HepG2 (cell line): ENCODE results near the gene MEI1. TPM values are rescaled to one million over a fixed set of nuclear protein-coding genes. Genes with fewer than 3 reads are reported as not detected.

Experiments used
- ATAC-seq: fragments of 200-7000 bp; cut with Tn5 transposase; 3 replicates; pipeline ENCODE4 v1.9.1; 2020; ENCODE audit warnings: mild to moderate bottlenecking, moderate library complexity
- BruUV-seq: library from RNA; stranded (reverse); fragments of 400-500 nt; replicated peaks from 2 replicates; lab custom pipeline; 2021; lab: Mats Ljungman, UMichigan
- CTCF ChIA-PET: fragments of 300-600 bp; formaldehyde crosslinking; extraction: SDS; loops from one replicate; lab custom pipeline; 2021; ENCODE audit warnings: low total read pairs, inconsistent platforms, low intra/inter-chr PET ratio; lab: Yijun Ruan, JAX
- POLR2A ChIA-PET: fragments of 350-600 bp; sonication (Branson Sonifier 250); formaldehyde crosslinking; loops from one replicate; lab custom pipeline; 2020; ENCODE audit warnings: antibody characterized with exemption, inconsistent platforms; lab: Yijun Ruan, JAX
- DNase-seq: peaks from one replicate; pipeline ENCODE4 v3.0.0-alpha.2; 2015; ENCODE audit warnings: low spot score
- FAIRE-seq: peaks from 3 replicates; lab custom pipeline; 2011; peaks lifted over from hg19 to GRCh38; lab: Jason Lieb, UNC
- H2AFZ ChIP-seq: one replicate; pipeline ENCODE4 v1.6.1; 2011; ENCODE audit warnings: low read length, inconsistent platforms
- H3K27ac ChIP-seq: fragments of 300-600 bp; 3 replicates; pipeline ENCODE4 v1.8.0; 2011; ENCODE audit warnings: mixed run types, mild to moderate bottlenecking, mixed read lengths, low read length, inconsistent platforms; ENCODE audit not compliant: insufficient read depth; ENCODE audit errors: extremely low read length
- H3K27me3 ChIP-seq, 2 experiments: fragments of 200-600 bp in 1 of 2; 2 replicates in 1 of 2; 3 replicates in 1 of 2; pipeline versions ENCODE4 v1.6.0 to v1.8.0; 2011; ENCODE audit warnings: low read length in 2 of 2, mild to moderate bottlenecking in 2 of 2, moderate library complexity in 2 of 2, inconsistent platforms in 1 of 2; ENCODE audit not compliant: insufficient read depth in 2 of 2, control insufficient read depth in 1 of 2
- H3K36me3 ChIP-seq, 2 experiments: fragments of 200-600 bp in 1 of 2; replicated peaks in 1 of 2; 2 replicates in 1 of 2; 3 replicates in 1 of 2; pipeline versions ENCODE4 v1.5.1 to v1.8.0; 2011; ENCODE audit warnings: low read length in 2 of 2, inconsistent platforms in 1 of 2; ENCODE audit not compliant: insufficient read depth in 2 of 2, control insufficient read depth in 1 of 2
- H3K4me1 ChIP-seq: 2 replicates; pipeline ENCODE4 v1.5.1; 2012; ENCODE audit warnings: low read length, inconsistent platforms; ENCODE audit not compliant: insufficient read depth
- H3K4me2 ChIP-seq: 2 replicates; pipeline ENCODE4 v1.6.0; 2011; ENCODE audit warnings: low read depth, low read length, inconsistent platforms
- H3K4me3 ChIP-seq, 3 experiments: fragments of 200-600 bp in 1 of 3; sonication (generic), shearing (Covaris generic) in 1 of 3; replicated peaks in 1 of 3; 2 replicates each; pipeline ENCODE4 v1.5.1; 2011 to 2016; ENCODE audit warnings: low read length in 3 of 3, inconsistent platforms in 2 of 3, low read depth in 2 of 3, mild to moderate bottlenecking in 2 of 3, control low read depth in 1 of 3, mixed read lengths in 1 of 3; ENCODE audit not compliant: insufficient read depth in 1 of 3
- H3K79me2 ChIP-seq: one replicate; pipeline ENCODE4 v1.6.1; 2011; ENCODE audit warnings: low read length, inconsistent platforms; ENCODE audit not compliant: insufficient read depth
- H3K9ac ChIP-seq: 2 replicates; pipeline ENCODE4 v1.6.0; 2011; ENCODE audit warnings: mild to moderate bottlenecking, low read depth, low read length, inconsistent platforms; ENCODE audit not compliant: insufficient read depth
- H3K9me3 ChIP-seq: 2 replicates; pipeline ENCODE4 v1.5.1; 2012; ENCODE audit warnings: mild to moderate bottlenecking, low read length
- H4K20me1 ChIP-seq: 2 replicates; pipeline ENCODE4 v1.6.0; 2011; ENCODE audit warnings: inconsistent platforms, mild to moderate bottlenecking, low read length, moderate library complexity; ENCODE audit not compliant: insufficient read depth
- GATA4 ChIP-seq: sonication (generic); IDR thresholded peaks from 2 replicates; pipeline ENCODE4 v1.6.1; 2016; ENCODE audit warnings: antibody characterized with exemption, low read depth, borderline replicate concordance
- ZFY ChIP-seq: sonication (generic); formaldehyde crosslinking; IDR thresholded peaks from 2 replicates; pipeline ENCODE4 v1.4.0; 2020; ENCODE audit warnings: missing genetic modification reagents
- ZNF660 ChIP-seq: sonication (generic); formaldehyde crosslinking; IDR thresholded peaks from 2 replicates; pipeline ENCODE4 v1.5.1; 2020; ENCODE audit warnings: mild to moderate bottlenecking, low read depth, missing genetic modification reagents, borderline replicate concordance
- ZNF891 ChIP-seq: sonication (generic); formaldehyde crosslinking; IDR thresholded peaks from 2 replicates; pipeline ENCODE4 v1.5.0; 2020; ENCODE audit warnings: mild to moderate bottlenecking, missing genetic modification reagents
- WGBS: methylation state at CpG from one replicate; pipeline ENCODE4 v1.1.6; 2017; ENCODE audit warnings: low lambda C conversion rate; 5-methylcytosine and 5-hydroxymethylcytosine counted together
- in situ Hi-C: cut with HindIII; loops from 2 replicates; pipeline ENCODE4 v1.10.0; 2017; ENCODE audit warnings: low pct_unique_long_range_greater_than_20kb; ENCODE audit not compliant: extremely low pct_ligation_motif_present
- intact Hi-C: fragments of 100-400 bp; cut with micrococcal nuclease; formaldehyde crosslinking; loops from one replicate; pipeline ENCODE4 v1.10.0; 2022; ENCODE audit not compliant: unreplicated experiment
- polyA plus RNA-seq, 8 experiments: library from polyadenylated mRNA; depleted of rRNA in 3 of 8; stranded (reverse) in 7 of 8; unstranded in 1 of 8; fragments of >200 nt; fragmentation: Illumina TruSeq in 4 of 8; extraction: Trizol in 4 of 8; gene quantifications; 2 replicates each; pipeline versions ENCODE4 v1.2.1 to v1.2.3, GENCODE V29; 2011 to 2016; ENCODE audit warnings: low read depth in 4 of 8, missing spikeins in 1 of 8, mixed read lengths in 1 of 8; ENCODE audit not compliant: insufficient read depth in 1 of 8
- total RNA-seq, 5 experiments: library from RNA; depleted of rRNA; stranded (reverse); fragments of >200 nt; fragmentation: Illumina TruSeq; extraction: Trizol; gene quantifications; 2 replicates each; pipeline ENCODE4 v1.2.3, GENCODE V29; 2016; ENCODE audit warnings: low read depth in 1 of 5
- TF ChIP-seq, protein P1 (sequence below): sonication (generic); formaldehyde crosslinking; conservative IDR thresholded peaks from 2 replicates; pipeline ENCODE4 v1.8.0; 2022; ENCODE audit warnings: missing genetic modification reagents

The MEI1 gene
- total and polyA plus RNA-seq, 2 of the 13 experiments (the other 11 are each of a cell fraction or from before 2014, with no cell fraction given): 0.75 to 1.9 TPM

DNA sequence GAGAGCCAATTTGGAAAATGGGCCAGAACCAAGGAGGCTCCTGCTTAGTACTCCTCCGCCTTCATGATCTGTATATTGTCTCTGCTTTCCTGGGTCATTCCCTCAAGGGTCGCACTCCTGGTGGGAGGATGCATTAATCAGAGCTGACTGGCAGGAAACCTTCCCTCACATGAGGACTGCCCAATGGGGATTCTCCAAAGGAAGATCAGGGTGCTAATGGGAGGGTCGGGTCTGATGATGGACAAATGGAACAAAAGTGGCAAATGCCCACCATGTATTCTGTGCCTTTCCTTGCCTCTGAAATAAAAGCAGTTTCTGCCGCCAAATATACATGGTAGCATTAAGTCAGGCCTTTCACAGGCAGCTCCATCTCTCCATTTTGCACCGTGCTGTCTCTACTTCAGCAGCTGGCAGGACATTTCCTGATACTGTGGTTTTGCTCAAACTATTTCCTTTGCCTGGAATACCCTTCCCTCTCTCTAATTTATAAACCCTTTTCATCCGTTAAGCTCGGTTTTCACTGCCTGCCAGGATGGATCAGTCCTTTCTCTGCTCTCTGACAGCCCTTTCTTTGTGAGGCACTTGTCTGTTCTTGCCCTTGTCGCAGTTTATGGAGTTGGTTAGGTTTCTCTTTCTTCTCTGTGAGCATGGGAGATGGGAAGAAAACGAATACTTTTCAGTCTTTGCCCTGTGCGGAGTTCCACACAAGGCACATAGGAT lies 147.1 kb downstream of the MEI1 start (continued):
- TF ChIP-seq, protein P1, sequence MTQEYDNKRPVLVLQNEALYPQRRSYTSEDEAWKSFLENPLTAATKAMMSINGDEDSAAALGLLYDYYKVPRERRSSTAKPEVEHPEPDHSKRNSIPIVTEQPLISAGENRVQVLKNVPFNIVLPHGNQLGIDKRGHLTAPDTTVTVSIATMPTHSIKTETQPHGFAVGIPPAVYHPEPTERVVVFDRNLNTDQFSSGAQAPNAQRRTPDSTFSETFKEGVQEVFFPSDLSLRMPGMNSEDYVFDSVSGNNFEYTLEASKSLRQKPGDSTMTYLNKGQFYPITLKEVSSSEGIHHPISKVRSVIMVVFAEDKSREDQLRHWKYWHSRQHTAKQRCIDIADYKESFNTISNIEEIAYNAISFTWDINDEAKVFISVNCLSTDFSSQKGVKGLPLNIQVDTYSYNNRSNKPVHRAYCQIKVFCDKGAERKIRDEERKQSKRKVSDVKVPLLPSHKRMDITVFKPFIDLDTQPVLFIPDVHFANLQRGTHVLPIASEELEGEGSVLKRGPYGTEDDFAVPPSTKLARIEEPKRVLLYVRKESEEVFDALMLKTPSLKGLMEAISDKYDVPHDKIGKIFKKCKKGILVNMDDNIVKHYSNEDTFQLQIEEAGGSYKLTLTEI (CRISPR knock-in tag): no peak

DNA sequence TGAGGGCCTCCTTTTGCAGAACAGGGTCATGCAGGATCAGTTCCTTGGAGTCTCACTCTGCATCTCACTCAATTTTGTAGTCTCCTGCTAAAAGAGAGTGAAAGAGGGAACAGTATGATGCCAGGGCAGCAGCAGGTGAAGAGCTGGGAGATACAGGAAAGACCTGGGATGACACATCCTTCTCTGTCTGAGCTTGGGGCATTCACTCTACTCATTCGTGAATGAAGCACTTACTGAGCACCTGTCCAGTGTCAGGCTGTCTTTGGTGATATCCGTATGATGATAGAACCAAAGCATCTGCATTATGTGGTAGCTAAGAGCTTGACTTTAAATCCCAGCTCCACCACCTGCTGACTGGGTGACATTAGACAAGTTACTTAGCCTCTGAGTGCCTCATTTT lies 148.0 kb downstream of the MEI1 start:
- CTCF ChIA-PET: no interaction called here
- no TSS peak for BruUV-seq
- no peak overlapping the region for H3K4me2 ChIP-seq
- H3K9me3 ChIP-seq: no peaks in the 10 kb centered on the region
- FAIRE-seq (no peak), DNase-seq (no peak), ATAC-seq (no peak)
- H3K9ac ChIP-seq: no peak overlapping the region
- POLR2A ChIA-PET: no interaction called here
- H2AFZ ChIP-seq: no peak overlapping the region
- H3K4me3 ChIP-seq: no peak overlapping the region
- no peaks in the 10 kb centered on the region for H3K27me3 ChIP-seq
- peaks cover 91% of the 10 kb centered on the region for H3K79me2 ChIP-seq
- in situ Hi-C loops (no loop called here), intact Hi-C loops (no loop called here)
- TF ChIP-seq ZFY: no peak
- no peak for TF ChIP-seq ZNF891
- no peak for TF ChIP-seq ZNF660 (CRISPR knock-in tag)
- no peak for TF ChIP-seq GATA4
- peaks cover 3 to 22% of the 10 kb centered on the region in 2 experiments for H3K36me3 ChIP-seq
- H3K4me1 ChIP-seq: peaks cover 63% of the 10 kb centered on the region
- H3K27ac ChIP-seq: no peak overlapping the region
- WGBS: 81% methylated on average over 2 of the region's 2 CpGs
- peaks cover 82% of the 10 kb centered on the region for H4K20me1 ChIP-seq
